Stomach (tissue), 4 donors: ENCODE results near the gene ASIC4.

Source experiments
- CTCF ChIP-seq, 7 experiments: fragments of 450-650 bp in 4 of 7; fragments of 200-600 bp in 3 of 7; sonication (generic) in 3 of 7; IDR thresholded peaks; one replicate each; pipeline ENCODE4 v1.5.1; 2016 to 2019; ENCODE audit warnings: antibody characterized with exemption in 7 of 7, control low read depth in 2 of 7, mild to moderate bottlenecking in 1 of 7
- EP300 ChIP-seq: sonication (generic); formaldehyde crosslinking; IDR thresholded peaks from one replicate; pipeline ENCODE4 v1.6.1; 2017; ENCODE audit warnings: antibody characterized with exemption
- POLR2A ChIP-seq, 4 donors: fragments of 450-650 bp; IDR thresholded peaks; one replicate each; pipeline ENCODE4 v1.6.1; 2016; ENCODE audit warnings: antibody characterized with exemption in 4 of 4, control low read depth in 2 of 4, mild to moderate bottlenecking in 1 of 4, moderate library complexity in 1 of 4
- POLR2AphosphoS5 ChIP-seq, 3 donors: sonication (generic); formaldehyde crosslinking; IDR thresholded peaks; one replicate each; pipeline ENCODE4 v1.6.1; 2016; ENCODE audit warnings: antibody characterized with exemption in 3 of 3

GRCh38 chr2:219569635-219570034 lies 55.4 kb downstream of the ASIC4 start:
- TF ChIP-seq CTCF (IDR thresholded peaks at IDR 0.05) (no peak), POLR2AphosphoS5 (IDR thresholded peaks at IDR 0.05) (no peak), POLR2A (IDR thresholded peaks at IDR 0.05) (no peak), EP300 (no peak)
